C1 segment of cervical spinal cord (tissue), 14 donors: Measurements from ENCODE around the gene SRCIN1.

Source experiments
- DNase-seq, 14 donors: peaks; one replicate each; lab custom pipeline; 2025; lab: John Stamatoyannopoulos, UW

SRCIN1 gene

GRCh38 chr17:38599398-38599856 lies 6.3 kb downstream of the SRCIN1 start:
- peak in 1 of 14 donors; percentile 20 for DNase-seq

GRCh38 chr17:38598995-38599394 lies 6.8 kb downstream of the SRCIN1 start:
- no peak for DNase-seq

GRCh38 chr17:38598536-38598935 lies 7.2 kb downstream of the SRCIN1 start:
- peak in 1 of 14 donors; percentile 92 for DNase-seq

DNA sequence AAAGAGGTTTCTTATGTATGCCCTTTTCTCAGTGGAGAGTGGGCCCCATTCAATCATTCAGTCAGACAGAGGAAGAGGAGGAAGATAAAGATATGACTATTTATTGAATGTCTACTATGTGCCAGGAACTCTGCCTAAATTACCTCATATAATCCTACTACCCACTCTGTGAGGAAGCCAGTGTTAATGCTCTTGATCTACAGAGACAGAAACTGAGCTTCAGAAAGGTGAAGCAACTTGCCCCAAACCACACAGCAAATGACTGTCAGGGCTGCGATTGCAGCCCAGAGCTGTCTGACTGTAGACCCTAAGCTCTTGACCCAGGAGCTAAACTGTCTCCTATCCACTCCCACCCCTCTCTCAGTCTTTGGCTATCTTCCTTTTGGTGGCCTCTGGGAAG lies 8.4 kb downstream of the SRCIN1 start:
- no peak for DNase-seq

- no peak for DNase-seq
Measured at GRCh38 chr17:38596651-38597050, 9.1 kb downstream of the SRCIN1 start.

DNA sequence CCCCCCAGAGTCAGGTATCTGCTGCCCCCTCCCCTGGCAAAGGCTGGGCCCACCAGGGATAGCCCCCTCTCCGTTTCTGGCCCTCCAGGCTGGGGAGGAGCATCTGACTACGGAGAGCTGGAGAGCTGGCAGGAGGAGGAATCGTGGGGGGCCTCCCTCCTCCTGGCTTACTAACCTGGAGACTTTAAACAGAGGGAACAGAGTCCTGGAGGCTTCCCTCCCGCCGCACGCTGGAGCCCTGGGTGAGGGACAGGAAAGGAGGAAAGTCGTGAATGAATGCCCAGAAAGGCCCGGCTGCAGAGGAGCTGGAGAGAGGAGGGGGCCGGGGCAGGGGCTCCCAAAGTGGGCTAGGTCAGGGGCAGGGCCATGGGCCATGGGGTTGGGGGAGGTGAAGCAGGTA lies 9.9 kb downstream of the SRCIN1 start:
- DNase-seq = no peak

DNA sequence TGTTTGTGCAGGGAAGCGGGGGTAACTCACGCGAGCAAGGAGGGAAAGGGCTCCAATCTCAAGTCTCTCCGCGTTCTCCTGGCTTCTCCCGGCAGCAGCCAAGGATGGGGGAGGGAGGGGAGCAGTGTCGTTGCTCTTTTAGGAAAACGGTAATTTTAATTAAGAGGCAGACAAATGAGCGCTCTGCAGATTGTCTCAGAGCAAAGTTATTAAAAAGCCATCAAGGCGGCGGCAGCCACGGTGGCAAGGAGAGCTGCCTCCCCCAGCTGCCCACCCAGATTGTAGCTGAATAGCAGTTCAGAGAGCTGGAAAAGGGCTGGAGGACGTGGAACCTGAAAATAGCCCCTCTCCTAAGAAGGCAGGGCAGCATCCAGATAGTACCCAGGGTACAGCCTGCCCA lies 11.6 kb downstream of the SRCIN1 start:
- no peak for DNase-seq

GRCh38 chr17:38592487-38592886 lies 13.3 kb downstream of the SRCIN1 start:
- DNase-seq = no peak

GRCh38 chr17:38591759-38592241 lies 14.0 kb downstream of the SRCIN1 start:
- DNase-seq = no peak

DNA sequence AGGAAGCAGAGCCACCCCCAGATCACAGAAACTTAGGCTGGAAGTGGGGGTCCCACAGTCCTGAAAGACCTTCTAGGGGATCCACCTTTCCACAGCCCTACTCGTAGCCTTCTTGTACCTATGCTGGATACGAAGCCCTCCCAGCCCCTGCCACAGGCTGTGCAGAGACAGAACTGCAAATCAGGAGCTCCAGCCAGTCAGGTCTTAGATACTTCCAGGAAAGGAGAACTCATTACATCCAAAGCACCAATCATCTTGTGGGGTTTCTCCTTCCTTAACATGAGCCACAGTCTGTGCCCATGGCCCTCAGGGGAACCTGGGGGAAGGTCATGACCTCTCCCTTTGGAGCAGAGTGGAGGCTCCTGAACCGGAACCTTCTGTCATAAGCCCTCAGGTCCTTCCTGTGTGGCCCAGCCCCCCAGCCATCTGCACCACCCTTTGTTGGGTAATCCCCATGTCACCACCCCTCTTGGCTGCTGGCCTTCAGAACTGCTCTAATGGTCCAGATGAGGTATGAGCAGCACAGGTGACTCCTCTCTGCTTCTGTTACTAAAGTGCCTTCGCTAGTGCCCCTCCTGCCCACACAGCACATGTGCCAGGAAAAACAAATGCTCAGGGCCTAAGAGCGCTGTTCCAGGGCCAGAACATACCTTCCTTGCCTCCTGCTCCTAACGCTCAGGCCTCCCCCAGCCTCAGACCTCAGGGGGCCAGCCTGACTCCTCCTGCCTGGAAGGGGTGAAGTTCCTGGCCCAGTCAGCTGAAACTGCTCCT lies 14.6 kb downstream of the SRCIN1 start:
- DNase-seq = no peak

- no peak for DNase-seq
Measured at GRCh38 chr17:38589462-38590114, 16.2 kb downstream of the SRCIN1 start.

GRCh38 chr17:38588788-38589174 lies 17.0 kb downstream of the SRCIN1 start:
- DNase-seq = no peak

DNA sequence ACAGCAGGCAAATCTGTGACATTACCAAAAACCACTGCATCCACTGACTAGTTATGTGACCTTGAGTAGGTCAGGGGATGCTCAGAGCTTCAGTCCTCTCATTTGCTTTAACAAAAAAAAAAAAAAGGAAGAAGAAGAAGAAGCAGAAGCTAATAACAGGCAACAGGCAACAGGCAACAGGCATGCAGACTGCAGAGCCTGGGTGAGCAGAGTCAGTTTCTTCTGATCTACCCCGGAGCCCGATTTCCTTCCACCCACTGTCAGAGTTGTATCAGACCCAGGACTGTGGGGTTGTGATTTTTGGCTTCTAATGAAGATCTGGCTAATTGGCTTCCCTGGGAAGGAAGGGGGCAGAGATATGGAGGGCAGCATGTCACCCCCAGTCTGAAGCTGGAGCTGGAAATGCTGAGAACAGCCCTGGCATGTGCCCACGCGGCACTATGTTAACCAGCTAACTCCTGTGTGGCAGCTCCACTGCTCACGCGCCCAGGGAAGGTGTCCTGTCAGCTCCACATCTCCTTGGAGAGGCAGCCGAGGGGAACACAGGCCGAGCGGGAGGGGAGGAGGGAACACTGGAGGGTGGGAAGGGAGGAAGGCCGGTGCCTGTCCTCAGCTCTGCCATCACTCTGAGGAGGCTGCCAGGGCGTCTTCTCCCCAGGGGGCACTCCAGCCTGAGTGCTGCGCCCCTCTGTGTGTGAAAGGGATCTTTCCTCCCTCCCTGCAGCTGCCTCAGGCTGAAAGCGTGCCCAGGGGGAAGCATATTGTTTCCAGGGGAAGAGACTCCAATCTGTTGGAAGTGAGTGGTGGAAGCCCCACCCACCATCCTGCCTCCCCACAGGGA lies 17.6 kb downstream of the SRCIN1 start:
- DNase-seq = no peak

GRCh38 chr17:38587203-38587602 lies 18.5 kb downstream of the SRCIN1 start:
- peak in 1 of 14 donors; percentile 19 for DNase-seq

GRCh38 chr17:38586788-38587187 lies 19.0 kb downstream of the SRCIN1 start:
- no peak for DNase-seq

DNA sequence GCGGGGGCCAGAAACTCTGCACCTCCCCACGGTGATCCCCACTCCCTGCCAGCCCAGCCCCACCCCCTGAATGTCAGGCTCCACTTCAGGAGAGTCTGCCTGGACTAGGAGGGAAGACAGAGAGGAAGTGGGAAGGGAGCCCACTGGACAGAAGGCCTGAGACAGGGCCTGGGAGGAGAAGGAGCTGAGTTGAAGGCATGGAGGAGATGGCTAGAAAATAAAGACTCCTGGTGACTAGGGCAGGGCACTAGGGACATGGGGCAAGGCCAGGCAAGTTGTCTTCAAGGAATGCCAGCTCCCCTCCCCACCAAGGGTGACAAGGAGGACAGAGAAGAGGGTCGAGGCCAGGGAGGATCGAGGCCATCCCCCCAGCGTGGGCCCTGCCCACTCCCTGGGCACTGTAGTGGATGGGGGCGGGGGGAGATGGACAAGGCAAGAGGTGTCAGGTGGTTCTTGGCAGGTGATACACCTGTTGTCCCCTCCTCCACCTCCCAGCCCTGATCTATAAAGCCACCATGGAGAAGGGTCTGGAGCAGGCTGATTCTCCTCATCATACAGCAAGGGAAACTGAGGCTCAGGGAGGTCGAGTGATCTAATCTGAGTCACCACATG lies 19.7 kb downstream of the SRCIN1 start:
- DNase-seq = peak in 1 of 14 donors; percentile 70

GRCh38 chr17:38585056-38585917 lies 20.5 kb downstream of the SRCIN1 start:
- no peak for DNase-seq

DNA sequence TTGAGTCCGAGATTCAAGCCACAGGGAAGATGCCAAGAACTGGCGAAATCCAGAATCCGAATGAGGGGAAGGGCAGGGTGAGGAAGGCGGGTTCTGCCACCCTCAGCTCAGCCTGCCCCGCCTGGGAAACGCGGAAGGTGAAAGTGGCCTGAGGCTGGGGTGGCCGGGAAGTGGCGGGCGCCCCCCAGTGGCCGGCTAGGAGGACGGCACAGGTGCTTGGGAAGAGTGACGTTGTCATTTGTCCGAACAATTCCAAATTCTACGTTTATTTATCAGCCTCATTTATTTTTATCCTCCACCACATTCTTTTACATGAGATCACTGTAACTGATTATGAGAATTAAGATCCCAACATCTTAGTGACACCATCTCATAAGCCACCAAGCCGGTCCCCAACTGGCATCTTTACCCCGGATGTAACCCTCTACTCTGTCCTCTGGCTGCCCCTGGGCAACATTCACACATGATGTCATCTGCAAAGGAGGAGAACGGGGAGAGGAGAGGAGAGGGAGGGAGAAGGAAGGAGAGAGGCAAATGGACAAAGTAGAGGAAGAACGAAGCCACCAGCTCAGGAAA lies 21.3 kb downstream of the SRCIN1 start:
- peak in 11 of 14 donors; percentile 16 to 66 (median 34) for DNase-seq

DNA sequence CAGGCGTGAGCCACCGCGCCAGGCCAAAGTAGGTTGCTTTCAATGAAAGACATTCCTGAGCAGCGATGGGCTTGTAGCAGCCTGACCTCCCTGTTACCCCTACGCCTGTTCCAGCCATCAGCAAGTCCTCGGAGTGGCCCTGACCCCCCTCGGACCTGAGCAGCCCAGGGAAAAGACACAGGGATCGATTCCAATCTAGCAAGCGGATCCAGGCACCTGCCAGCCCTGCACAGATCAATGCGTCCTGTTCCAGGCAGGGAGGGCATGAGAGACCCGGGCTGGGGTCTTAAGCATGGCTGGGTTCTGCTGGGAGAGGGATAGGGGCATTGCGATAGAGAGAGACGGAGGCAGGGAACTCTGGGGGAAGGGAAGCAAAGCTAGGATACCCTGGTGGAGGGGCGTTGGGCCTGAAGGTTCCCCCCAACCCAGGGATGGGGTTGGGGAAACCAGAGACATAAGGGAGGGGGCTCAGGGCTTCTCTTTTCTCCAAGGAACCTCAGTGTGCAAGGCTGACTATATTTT lies 21.9 kb downstream of the SRCIN1 start:
- DNase-seq = no peak

GRCh38 chr17:38583176-38583575 lies 22.6 kb downstream of the SRCIN1 start:
- no peak for DNase-seq
